ENCODE results near the gene GSS. TPM values are rescaled to one million over a fixed set of nuclear protein-coding genes. Genes with fewer than 3 reads are reported as not detected.

Gene GSS
- total RNA-seq, 1 experiment from 2014 or later, result 53.5 TPM

GRCh38 chr20:34997131-34997561, 41.5 kb upstream of the GSS start:
- no peak for DNase-seq (ENCODE audit: low spot score)
- peaks cover 21% of the 10 kb centered on the region for H3K36me3 ChIP-seq (ENCODE audit: insufficient read depth, low read length, poor library complexity, severe bottlenecking)
- no peaks in the 10 kb centered on the region for H3K9me3 ChIP-seq (ENCODE audit: low read depth, low read length, poor library complexity, severe bottlenecking)
- CTCF ChIA-PET, result no interaction called here
- H3K4me1 ChIP-seq (ENCODE audit: insufficient read depth, low read length, poor library complexity, severe bottlenecking), result no peaks in the 10 kb centered on the region
- TF ChIP-seq EZH2 (IDR thresholded peaks at IDR 0.05; ENCODE audit: borderline replicate concordance, low read depth, low read length, poor library complexity, severe bottlenecking) (no peak), CTCF (conservative IDR thresholded peaks at IDR 0.05; ENCODE audit: low read depth, low read length) (no peak)
- no peaks in the 10 kb centered on the region for H3K27me3 ChIP-seq (replicated peaks; ENCODE audit: insufficient read depth, low read depth, low read length, poor library complexity)
- H3K4me3 ChIP-seq (ENCODE audit: low read depth, low read length, poor library complexity, severe bottlenecking), result no peak overlapping the region
- no peak overlapping the region for H3K27ac ChIP-seq (ENCODE audit: low read depth, low read length, poor library complexity, severe bottlenecking)
- POLR2A ChIA-PET (ENCODE audit: low non-redundant PET), result no interaction called here
- no TSS peak for BruUV-seq (replicated peaks)
- intact Hi-C loops (cut with micrococcal nuclease; ENCODE audit: unreplicated experiment), result no loop called here

GRCh38 chr20:34996243-34997028, 40.8 kb upstream of the GSS start:
- H3K4me3 ChIP-seq (ENCODE audit: low read depth, low read length, poor library complexity, severe bottlenecking), result no peak overlapping the region
- H3K36me3 ChIP-seq (ENCODE audit: insufficient read depth, low read length, poor library complexity, severe bottlenecking), result peaks cover 21% of the 10 kb centered on the region
- no peaks in the 10 kb centered on the region for H3K4me1 ChIP-seq (ENCODE audit: insufficient read depth, low read length, poor library complexity, severe bottlenecking)
- intact Hi-C loops (cut with micrococcal nuclease; ENCODE audit: unreplicated experiment), result no loop called here
- H3K27me3 ChIP-seq (replicated peaks; ENCODE audit: insufficient read depth, low read depth, low read length, poor library complexity), result no peaks in the 10 kb centered on the region
- DNase-seq (ENCODE audit: low spot score), result no peak
- no TSS peak for BruUV-seq (replicated peaks)
- no peak for TF ChIP-seq EZH2 (IDR thresholded peaks at IDR 0.05; ENCODE audit: borderline replicate concordance, low read depth, low read length, poor library complexity, severe bottlenecking)
- no peak for TF ChIP-seq CTCF (conservative IDR thresholded peaks at IDR 0.05; ENCODE audit: low read depth, low read length)
- CTCF ChIA-PET, result no interaction called here
- H3K9me3 ChIP-seq (ENCODE audit: low read depth, low read length, poor library complexity, severe bottlenecking), result no peaks in the 10 kb centered on the region
- H3K27ac ChIP-seq (ENCODE audit: low read depth, low read length, poor library complexity, severe bottlenecking), result no peak overlapping the region
- POLR2A ChIA-PET (ENCODE audit: low non-redundant PET), result no interaction called here

GRCh38 chr20:34995696-34996095, 40.1 kb upstream of the GSS start:
- peaks cover 21% of the 10 kb centered on the region for H3K36me3 ChIP-seq (ENCODE audit: insufficient read depth, low read length, poor library complexity, severe bottlenecking)
- DNase-seq (ENCODE audit: low spot score), result no peak
- ChIA-PET CTCF (no interaction called here), POLR2A (ENCODE audit: low non-redundant PET) (no interaction called here)
- BruUV-seq (replicated peaks), result no TSS peak
- TF ChIP-seq CTCF (conservative IDR thresholded peaks at IDR 0.05; ENCODE audit: low read depth, low read length), result no peak
- TF ChIP-seq EZH2 (IDR thresholded peaks at IDR 0.05; ENCODE audit: borderline replicate concordance, low read depth, low read length, poor library complexity, severe bottlenecking), result no peak
- H3K9me3 ChIP-seq (ENCODE audit: low read depth, low read length, poor library complexity, severe bottlenecking), result no peaks in the 10 kb centered on the region
- H3K4me1 ChIP-seq (ENCODE audit: insufficient read depth, low read length, poor library complexity, severe bottlenecking), result no peaks in the 10 kb centered on the region
- H3K27me3 ChIP-seq (replicated peaks; ENCODE audit: insufficient read depth, low read depth, low read length, poor library complexity), result no peaks in the 10 kb centered on the region
- no peak overlapping the region for H3K4me3 ChIP-seq (ENCODE audit: low read depth, low read length, poor library complexity, severe bottlenecking)
- H3K27ac ChIP-seq (ENCODE audit: low read depth, low read length, poor library complexity, severe bottlenecking), result no peak overlapping the region
- intact Hi-C loops (cut with micrococcal nuclease; ENCODE audit: unreplicated experiment), result no loop called here

Data from A673 (cell line).